ENCODE data around the gene MPST.

The MPST gene

DNA sequence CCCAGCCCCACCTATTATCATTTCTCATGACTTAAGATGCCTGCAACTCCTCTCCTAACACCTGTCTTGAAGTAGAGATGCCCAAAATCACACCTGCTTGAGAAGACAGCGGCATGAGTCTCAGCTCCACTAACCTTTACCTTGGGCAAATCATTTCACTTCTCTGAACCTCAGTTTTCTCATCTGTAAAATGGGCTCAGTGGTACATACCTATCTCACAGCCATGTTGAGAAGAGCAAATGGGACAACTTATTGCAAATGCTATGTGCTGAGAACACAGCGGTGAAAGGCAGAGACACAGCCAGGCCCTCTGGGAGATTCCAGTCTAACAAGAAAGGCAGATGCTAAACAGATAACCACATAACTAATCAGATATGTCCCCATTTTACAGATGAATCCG, 8.1 kb upstream of the MPST start:
- Mint-ChIP-seq H3K9me3 (no peaks in the 10 kb centered on the region), H3K36me3 (ENCODE audit: low read depth) (peaks cover 15% of the 10 kb centered on the region), H3K27ac (no peak overlapping the region), H3K4me1 (ENCODE audit: low read depth) (peaks cover 17% of the 10 kb centered on the region), H3K27me3 (peaks cover 32% of the 10 kb centered on the region), H3K4me3 (no peak overlapping the region)
- intact Hi-C loops (cut with micrococcal nuclease): no loop called here

DNA sequence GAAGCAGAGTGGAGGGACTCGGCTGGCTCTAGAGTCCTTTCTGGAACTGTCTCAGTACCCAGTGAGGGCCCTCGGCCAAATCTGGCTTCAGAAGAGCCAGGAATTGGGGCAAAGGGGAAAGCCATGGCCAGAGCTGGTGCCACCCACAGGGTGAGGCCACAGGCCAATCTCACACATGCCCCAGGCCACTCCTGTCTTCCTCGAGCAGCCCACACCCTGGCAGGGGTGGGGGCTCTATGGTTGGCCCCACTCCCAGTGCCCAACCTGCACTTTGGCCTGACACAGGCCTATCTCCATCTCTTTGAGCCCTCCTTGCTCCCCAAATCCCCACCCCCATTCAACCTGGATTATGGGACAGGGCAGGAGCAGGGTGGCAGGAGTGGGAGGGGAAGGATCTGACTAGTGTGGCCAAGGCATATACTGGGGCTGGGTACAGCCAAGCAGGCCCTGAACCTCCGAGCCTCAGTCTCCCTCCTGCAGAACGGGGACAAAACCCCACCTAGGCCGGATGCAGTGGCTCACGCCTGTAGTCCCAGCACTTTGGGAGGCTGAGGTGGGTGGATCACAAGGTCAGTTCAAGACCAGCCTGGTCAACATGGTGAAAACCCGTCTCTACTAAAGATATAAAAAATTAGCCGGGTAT, 7.2 kb upstream of the MPST start:
- H3K27me3 Mint-ChIP-seq: peaks cover 23% of the 10 kb centered on the region
- H3K9me3 Mint-ChIP-seq: no peaks in the 10 kb centered on the region
- peaks cover 22% of the 10 kb centered on the region for H3K36me3 Mint-ChIP-seq (ENCODE audit: low read depth)
- intact Hi-C loops (cut with micrococcal nuclease): no loop called here
- H3K27ac Mint-ChIP-seq: no peak overlapping the region
- H3K4me1 Mint-ChIP-seq (ENCODE audit: low read depth): peaks cover 24% of the 10 kb centered on the region
- no peak overlapping the region for H3K4me3 Mint-ChIP-seq

- intact Hi-C loops (cut with micrococcal nuclease): no loop called here
- H3K27me3 Mint-ChIP-seq: peaks cover 18% of the 10 kb centered on the region
- H3K4me1 Mint-ChIP-seq (ENCODE audit: low read depth): peaks cover 24% of the 10 kb centered on the region
- no peaks in the 10 kb centered on the region for H3K9me3 Mint-ChIP-seq
- peaks cover 28% of the 10 kb centered on the region for H3K36me3 Mint-ChIP-seq (ENCODE audit: low read depth)
- H3K4me3 Mint-ChIP-seq: no peak overlapping the region
- no peak overlapping the region for H3K27ac Mint-ChIP-seq
Observed at GRCh38 chr22:37012956-37013355, 6.6 kb upstream of the MPST start.

DNA sequence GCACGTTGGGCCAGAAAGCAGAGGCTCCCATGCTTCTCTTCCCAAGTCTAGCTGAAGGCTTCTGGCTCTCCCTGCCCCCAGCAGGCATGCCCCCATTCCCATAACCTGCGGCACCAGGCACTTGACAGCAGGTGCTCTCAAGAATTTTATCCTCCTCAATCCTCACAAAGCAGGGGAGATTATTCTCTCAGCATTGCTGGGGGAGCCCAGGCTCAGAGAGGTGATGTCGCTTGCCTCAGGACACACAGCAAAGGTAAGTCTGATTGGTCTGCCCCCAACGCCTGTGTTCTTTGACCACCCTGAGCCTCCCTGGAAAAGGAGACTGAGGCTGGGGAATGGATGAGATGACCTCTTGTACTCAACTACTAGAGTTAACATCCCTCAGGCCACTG, 5.1 kb upstream of the MPST start:
- intact Hi-C loops (cut with micrococcal nuclease): no loop called here
- H3K27me3 Mint-ChIP-seq: peaks cover 9% of the 10 kb centered on the region
- H3K27ac Mint-ChIP-seq: no peak overlapping the region
- peaks cover 29% of the 10 kb centered on the region for H3K36me3 Mint-ChIP-seq (ENCODE audit: low read depth)
- H3K9me3 Mint-ChIP-seq: no peaks in the 10 kb centered on the region
- H3K4me3 Mint-ChIP-seq: no peak overlapping the region
- H3K4me1 Mint-ChIP-seq (ENCODE audit: low read depth): peaks cover 33% of the 10 kb centered on the region

GRCh38 chr22:37014835-37015586, 4.5 kb upstream of the MPST start:
- peaks cover 35% of the 10 kb centered on the region for H3K4me1 Mint-ChIP-seq (ENCODE audit: low read depth)
- H3K27me3 Mint-ChIP-seq: peaks cover 3% of the 10 kb centered on the region
- H3K4me3 Mint-ChIP-seq: no peak overlapping the region
- H3K36me3 Mint-ChIP-seq (ENCODE audit: low read depth): peaks cover 35% of the 10 kb centered on the region
- no peak overlapping the region for H3K27ac Mint-ChIP-seq
- H3K9me3 Mint-ChIP-seq: no peaks in the 10 kb centered on the region
- intact Hi-C loops (cut with micrococcal nuclease): no loop called here

- Mint-ChIP-seq H3K36me3 (ENCODE audit: low read depth) (peaks cover 36% of the 10 kb centered on the region), H3K9me3 (no peaks in the 10 kb centered on the region), H3K4me3 (no peak overlapping the region), H3K27me3 (peaks cover 1% of the 10 kb centered on the region), H3K4me1 (ENCODE audit: low read depth) (peaks cover 40% of the 10 kb centered on the region), H3K27ac (no peak overlapping the region)
- intact Hi-C loops (cut with micrococcal nuclease): no loop called here
Observed at GRCh38 chr22:37015587-37015878, 4.0 kb upstream of the MPST start.

DNA sequence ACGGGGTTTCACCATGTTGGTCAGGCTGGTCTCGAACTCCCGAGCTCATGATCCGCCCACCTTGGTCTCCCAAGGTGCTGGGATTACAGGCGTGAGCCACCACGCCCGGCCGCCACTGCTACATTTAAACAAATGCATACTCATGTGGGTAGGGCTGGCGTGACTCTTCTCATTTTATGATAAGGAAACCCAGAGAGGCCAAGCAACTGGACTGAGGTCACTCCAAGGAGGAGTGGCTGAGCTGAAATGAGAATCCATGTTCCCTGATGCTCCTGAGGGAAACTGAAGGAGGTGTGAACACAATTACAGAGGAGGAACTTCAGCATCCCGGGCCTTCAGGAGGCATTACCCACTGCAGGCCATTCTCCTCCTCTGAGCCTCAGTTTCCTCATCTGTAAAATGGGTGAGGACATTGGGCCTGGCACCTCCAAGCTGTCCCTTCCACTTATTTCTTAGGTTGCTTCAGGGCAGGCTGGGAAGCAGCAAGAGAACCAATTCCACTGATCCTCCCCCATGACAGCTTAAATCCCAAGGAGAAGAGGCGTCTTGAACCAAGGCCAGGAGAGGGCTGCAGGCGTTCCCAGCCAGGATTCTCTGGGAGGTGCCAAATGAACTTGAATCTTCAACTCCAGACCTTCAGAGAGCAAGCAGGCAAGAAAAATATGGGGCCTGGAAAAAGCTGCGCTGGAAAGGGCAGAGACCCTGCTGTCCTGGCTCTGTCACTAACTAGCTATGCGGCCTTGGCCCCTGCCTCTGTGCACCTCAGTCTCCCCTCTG, 3.2 kb upstream of the MPST start:
- peaks cover 29% of the 10 kb centered on the region for H3K36me3 Mint-ChIP-seq (ENCODE audit: low read depth)
- no peaks in the 10 kb centered on the region for H3K9me3 Mint-ChIP-seq
- H3K27ac Mint-ChIP-seq: no peak overlapping the region
- H3K4me1 Mint-ChIP-seq (ENCODE audit: low read depth): peaks cover 47% of the 10 kb centered on the region
- intact Hi-C loops (cut with micrococcal nuclease): no loop called here
- no peak overlapping the region for H3K4me3 Mint-ChIP-seq
- H3K27me3 Mint-ChIP-seq: no peaks in the 10 kb centered on the region

- Mint-ChIP-seq H3K27me3 (no peaks in the 10 kb centered on the region), H3K4me1 (ENCODE audit: low read depth) (peaks cover 56% of the 10 kb centered on the region), H3K27ac (no peak overlapping the region), H3K36me3 (ENCODE audit: low read depth) (peaks cover 29% of the 10 kb centered on the region), H3K4me3 (no peak overlapping the region), H3K9me3 (no peaks in the 10 kb centered on the region)
- intact Hi-C loops (cut with micrococcal nuclease): no loop called here
Observed at GRCh38 chr22:37017356-37017755, 2.2 kb upstream of the MPST start.

- Mint-ChIP-seq H3K27me3 (no peaks in the 10 kb centered on the region), H3K9me3 (no peaks in the 10 kb centered on the region), H3K36me3 (ENCODE audit: low read depth) (peaks cover 29% of the 10 kb centered on the region), H3K4me1 (ENCODE audit: low read depth) (peaks cover 57% of the 10 kb centered on the region), H3K27ac (peak overlapping the region; percentile 91), H3K4me3 (peak overlapping the region; percentile 83)
- intact Hi-C loops (cut with micrococcal nuclease): loop anchor here (2.0 kb wide), 1 partner anchor 33 kb away; the partner anchor contains the start of gene KCTD17
Observed at GRCh38 chr22:37018086-37018814, 1.3 kb upstream of the MPST start.

DNA sequence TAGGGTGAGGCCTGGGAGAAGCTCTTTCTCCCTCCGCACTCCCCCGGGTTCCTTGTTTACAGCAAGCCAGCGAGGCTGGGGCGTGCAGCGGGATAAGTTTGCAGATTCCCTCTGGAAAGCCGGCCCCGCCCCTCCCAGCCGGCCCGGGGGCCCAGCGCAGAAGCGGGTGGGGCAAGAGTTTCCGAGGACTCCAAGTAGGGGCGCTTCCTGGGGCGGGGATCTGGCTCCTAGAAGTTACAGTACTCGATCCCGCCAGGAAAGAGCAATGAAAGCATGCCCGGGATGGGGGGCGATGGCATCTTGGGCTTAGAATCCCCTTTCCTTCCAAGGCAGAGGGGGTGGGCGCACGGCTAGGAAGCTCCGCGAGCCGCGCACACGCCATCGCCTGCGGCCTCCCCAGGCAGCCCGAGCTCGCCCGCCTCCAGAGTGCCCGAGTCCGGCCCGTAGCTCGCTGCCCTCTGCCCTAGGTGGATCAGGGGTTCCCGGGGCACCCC, 680 bp upstream of the MPST start:
- Mint-ChIP-seq H3K27ac (peak overlapping the region; percentile 91), H3K9me3 (no peaks in the 10 kb centered on the region), H3K4me1 (ENCODE audit: low read depth) (peaks cover 57% of the 10 kb centered on the region), H3K36me3 (ENCODE audit: low read depth) (peaks cover 34% of the 10 kb centered on the region), H3K27me3 (no peaks in the 10 kb centered on the region), H3K4me3 (peak overlapping the region; percentile 83)
- intact Hi-C loops (cut with micrococcal nuclease): loop anchor here (2.0 kb wide), 1 partner anchor 32 kb away; the partner anchor contains the start of gene KCTD17

GRCh38 chr22:37020192-37020479, 594 bp downstream of the MPST start:
- H3K9me3 Mint-ChIP-seq: no peaks in the 10 kb centered on the region
- peaks cover 59% of the 10 kb centered on the region for H3K4me1 Mint-ChIP-seq (ENCODE audit: low read depth)
- H3K36me3 Mint-ChIP-seq (ENCODE audit: low read depth): peaks cover 47% of the 10 kb centered on the region
- no peaks in the 10 kb centered on the region for H3K27me3 Mint-ChIP-seq
- intact Hi-C loops (cut with micrococcal nuclease): no loop called here
- peak overlapping the region; percentile 97 for H3K4me3 Mint-ChIP-seq
- peak overlapping the region; percentile 91 for H3K27ac Mint-ChIP-seq

DNA sequence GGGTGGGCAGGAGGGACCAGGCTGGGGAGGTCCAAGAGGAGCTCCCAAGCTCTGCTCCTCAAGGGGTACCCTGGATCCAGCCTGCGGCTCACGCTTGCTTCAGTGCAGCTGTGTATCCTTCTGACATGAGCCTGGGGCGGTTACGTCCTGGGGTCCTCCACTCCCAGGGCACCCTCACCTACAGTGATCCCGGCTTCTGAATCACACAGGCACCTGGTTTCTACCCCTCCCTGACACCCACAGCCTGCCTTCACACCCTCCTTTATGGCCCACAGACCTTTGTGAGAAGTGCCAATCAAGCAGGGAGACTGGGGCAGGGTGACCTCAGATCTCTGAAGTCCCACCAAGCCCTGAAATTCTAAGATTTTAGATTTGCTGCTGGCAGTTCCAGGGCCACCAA, 1.5 kb downstream of the MPST start:
- Mint-ChIP-seq H3K9me3 (no peaks in the 10 kb centered on the region), H3K27me3 (no peaks in the 10 kb centered on the region), H3K36me3 (ENCODE audit: low read depth) (peaks cover 52% of the 10 kb centered on the region), H3K4me3 (no peak overlapping the region), H3K4me1 (ENCODE audit: low read depth) (peaks cover 53% of the 10 kb centered on the region), H3K27ac (no peak overlapping the region)
- intact Hi-C loops (cut with micrococcal nuclease): no loop called here

- peaks cover 52% of the 10 kb centered on the region for H3K36me3 Mint-ChIP-seq (ENCODE audit: low read depth)
- H3K4me1 Mint-ChIP-seq (ENCODE audit: low read depth): peaks cover 49% of the 10 kb centered on the region
- no peaks in the 10 kb centered on the region for H3K27me3 Mint-ChIP-seq
- H3K4me3 Mint-ChIP-seq: no peak overlapping the region
- H3K27ac Mint-ChIP-seq: no peak overlapping the region
- no peaks in the 10 kb centered on the region for H3K9me3 Mint-ChIP-seq
- intact Hi-C loops (cut with micrococcal nuclease): no loop called here
Observed at GRCh38 chr22:37021710-37022482, 2.4 kb downstream of the MPST start.

Data from dendritic cell treated with granulocyte-macrophage colony-stimulating factor and Interleukin-4, amounts not matched to agents 40 ng/mL and 50 ng/mL, for 4 days (primary cell).